ENCODE measurements around the gene PCNX4.

Gene PCNX4

GRCh38 chr14:60183138-60183537, 91.4 kb downstream of the PCNX4 start:
- peaks cover 3% of the 10 kb centered on the region for H3K36me3 ChIP-seq (replicated peaks; ENCODE audit: low read depth, low read length)
- no peaks in the 10 kb centered on the region for H3K27me3 ChIP-seq (ENCODE audit: low read depth, low read length)
- H3K27ac ChIP-seq (ENCODE audit: low read length): no peak overlapping the region
- H2AFZ ChIP-seq (ENCODE audit: low read depth, low read length): peak overlapping the region; percentile 61
- H3K9me3 ChIP-seq (ENCODE audit: insufficient read depth, low read length): peaks cover 4% of the 10 kb centered on the region; the same call in 1 of the 2 replicates
- no peaks in the 10 kb centered on the region for H3K79me2 ChIP-seq (ENCODE audit: low read length)
- no peak overlapping the region for H3K4me3 ChIP-seq (ENCODE audit: low read length)
- H4K20me1 ChIP-seq (ENCODE audit: insufficient read depth, low read length): no peaks in the 10 kb centered on the region
- peak overlapping the region; percentile 85 for H3K4me2 ChIP-seq (ENCODE audit: low read length)
- 0 out of 2 replicates have a peak overlapping the region, but pooled peaks have one; percentile 23 for H3K9ac ChIP-seq (ENCODE audit: low read length)
- peaks cover 33% of the 10 kb centered on the region for H3K4me1 ChIP-seq (ENCODE audit: low read length)
- TF ChIP-seq CTCF (IDR thresholded peaks at IDR 0.05; ENCODE audit: low read depth, low read length) (no peak), EZH2phosphoT487 (IDR thresholded peaks at IDR 0.05; ENCODE audit: low read depth) (no peak)

GRCh38 chr14:60183741-60184140, 92.0 kb downstream of the PCNX4 start:
- H3K4me1 ChIP-seq (ENCODE audit: low read length): peaks cover 39% of the 10 kb centered on the region
- peak; percentile 16; the same call in 1 of the 2 replicates for TF ChIP-seq CTCF (IDR thresholded peaks at IDR 0.05; ENCODE audit: low read depth, low read length)
- TF ChIP-seq EZH2phosphoT487 (IDR thresholded peaks at IDR 0.05; ENCODE audit: low read depth): no peak
- peak overlapping the region; percentile 89 for H2AFZ ChIP-seq (ENCODE audit: low read depth, low read length)
- no peaks in the 10 kb centered on the region for H3K27me3 ChIP-seq (ENCODE audit: low read depth, low read length)
- H3K36me3 ChIP-seq (replicated peaks; ENCODE audit: low read depth, low read length): no peaks in the 10 kb centered on the region
- H3K27ac ChIP-seq (ENCODE audit: low read length): peak overlapping the region; percentile 41
- H3K9me3 ChIP-seq (ENCODE audit: insufficient read depth, low read length): no peaks in the 10 kb centered on the region
- peak overlapping the region; percentile 85 for H3K4me2 ChIP-seq (ENCODE audit: low read length)
- H3K79me2 ChIP-seq (ENCODE audit: low read length): no peaks in the 10 kb centered on the region
- H3K4me3 ChIP-seq (ENCODE audit: low read length): peak overlapping the region; percentile 75
- peak overlapping the region; percentile 51 for H3K9ac ChIP-seq (ENCODE audit: low read length)
- no peaks in the 10 kb centered on the region for H4K20me1 ChIP-seq (ENCODE audit: insufficient read depth, low read length)

GRCh38 chr14:60184146-60184904, 92.6 kb downstream of the PCNX4 start:
- peaks cover 44% of the 10 kb centered on the region for H3K4me1 ChIP-seq (ENCODE audit: low read length)
- H3K27ac ChIP-seq (ENCODE audit: low read length): peak overlapping the region; percentile 41
- H3K4me3 ChIP-seq (ENCODE audit: low read length): peak overlapping the region; percentile 75
- TF ChIP-seq CTCF (IDR thresholded peaks at IDR 0.05; ENCODE audit: low read depth, low read length) (peak; percentile 89), EZH2phosphoT487 (IDR thresholded peaks at IDR 0.05; ENCODE audit: low read depth) (no peak)
- H3K9ac ChIP-seq (ENCODE audit: low read length): peak overlapping the region; percentile 51
- H3K27me3 ChIP-seq (ENCODE audit: low read depth, low read length): no peaks in the 10 kb centered on the region
- H3K4me2 ChIP-seq (ENCODE audit: low read length): peak overlapping the region; percentile 85
- H3K79me2 ChIP-seq (ENCODE audit: low read length): no peaks in the 10 kb centered on the region
- H3K9me3 ChIP-seq (ENCODE audit: insufficient read depth, low read length): no peaks in the 10 kb centered on the region
- H2AFZ ChIP-seq (ENCODE audit: low read depth, low read length): peak overlapping the region; percentile 89
- H4K20me1 ChIP-seq (ENCODE audit: insufficient read depth, low read length): no peaks in the 10 kb centered on the region
- H3K36me3 ChIP-seq (replicated peaks; ENCODE audit: low read depth, low read length): no peaks in the 10 kb centered on the region

GRCh38 chr14:60184905-60185555, 93.3 kb downstream of the PCNX4 start:
- H3K27me3 ChIP-seq (ENCODE audit: low read depth, low read length): no peaks in the 10 kb centered on the region
- H3K79me2 ChIP-seq (ENCODE audit: low read length): no peaks in the 10 kb centered on the region
- H3K9me3 ChIP-seq (ENCODE audit: insufficient read depth, low read length): no peaks in the 10 kb centered on the region
- no peaks in the 10 kb centered on the region for H3K36me3 ChIP-seq (replicated peaks; ENCODE audit: low read depth, low read length)
- H3K9ac ChIP-seq (ENCODE audit: low read length): no peak overlapping the region
- H2AFZ ChIP-seq (ENCODE audit: low read depth, low read length): no peak overlapping the region
- peaks cover 52% of the 10 kb centered on the region for H3K4me1 ChIP-seq (ENCODE audit: low read length)
- TF ChIP-seq CTCF (IDR thresholded peaks at IDR 0.05; ENCODE audit: low read depth, low read length) (no peak), EZH2phosphoT487 (IDR thresholded peaks at IDR 0.05; ENCODE audit: low read depth) (no peak)
- H3K4me3 ChIP-seq (ENCODE audit: low read length): no peak overlapping the region
- no peaks in the 10 kb centered on the region for H4K20me1 ChIP-seq (ENCODE audit: insufficient read depth, low read length)
- peak overlapping the region; percentile 85 for H3K4me2 ChIP-seq (ENCODE audit: low read length)
- no peak overlapping the region for H3K27ac ChIP-seq (ENCODE audit: low read length)
